ENCODE measurements around the gene FCMR. TPM values are rescaled to one million over a fixed set of nuclear protein-coding genes. Genes with fewer than 3 reads are reported as not detected.
A peak's percentile ranks its signal among the peaks of the same experiment; 100 is the strongest.

FCMR gene
- total and polyA plus RNA-seq, 10 of the 15 experiments (the other 5 are each of a cell fraction or from before 2014, with no cell fraction given), result 79.7 to 245 (median 123) TPM

DNA sequence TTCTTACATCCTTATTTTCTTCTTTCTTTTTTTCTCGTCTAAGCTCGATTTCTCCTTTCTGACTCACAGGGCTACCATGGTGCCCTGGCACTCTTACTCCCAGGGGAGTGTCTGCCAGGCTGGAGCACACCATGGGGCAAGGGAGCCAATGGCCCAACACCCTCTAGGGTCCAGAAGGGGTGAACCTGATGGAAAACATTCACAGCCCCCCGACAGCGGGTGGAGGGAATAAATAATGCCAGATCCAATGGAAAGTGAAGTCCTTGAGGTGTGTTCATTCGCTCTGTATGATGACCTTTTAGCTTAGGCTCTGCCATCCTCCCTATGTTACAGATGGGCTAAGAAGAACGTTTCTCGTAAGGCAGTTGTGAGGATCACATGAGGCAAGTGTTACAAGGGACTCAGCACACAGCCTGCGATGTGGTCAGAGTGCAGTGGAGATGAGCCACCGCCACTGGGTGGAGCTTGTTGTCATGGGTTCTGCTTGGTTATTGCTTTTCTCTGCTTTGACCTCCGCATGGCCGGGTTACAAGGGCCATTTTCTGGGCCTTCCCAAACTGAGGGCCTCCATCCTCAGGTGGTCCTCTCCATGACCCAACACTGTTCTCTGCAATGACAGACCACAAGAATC lies 3.5 kb upstream of the FCMR start:
- BruUV-seq (replicated peaks), result no TSS peak
- Histone ChIP-seq H3K4me3 (no peak overlapping the region; the same call in 1 of the 2 replicates), H3K4me1 (ENCODE audit: control insufficient read depth, insufficient read depth, low read length) (peaks cover 51% of the 10 kb centered on the region), H3K4me2 (ENCODE audit: control insufficient read depth, insufficient read depth) (peak overlapping the region; percentile 95), H3K36me3 (ENCODE audit: control insufficient read depth in 2 of 2, insufficient read depth in 2 of 2, low read length in 1 of 2) (no peaks in the 10 kb centered on the region), H3K79me2 (ENCODE audit: control insufficient read depth, insufficient read depth, low read length) (peaks cover 42% of the 10 kb centered on the region), H3K27me3 (replicated peaks in 1 of 2; ENCODE audit: control insufficient read depth in 2 of 2, insufficient read depth in 2 of 2, low read length in 1 of 2) (no peaks in the 10 kb centered on the region), H3K9ac (ENCODE audit: control insufficient read depth, insufficient read depth, low read length) (peak overlapping the region; percentile 94), H2AFZ (ENCODE audit: control insufficient read depth, low read depth, low read length) (no peak overlapping the region; the same call in 1 of the 2 replicates), H4K20me1 (ENCODE audit: control insufficient read depth, insufficient read depth) (no peaks in the 10 kb centered on the region), H3K9me3 (replicated peaks; ENCODE audit: control insufficient read depth, insufficient read depth, low read length) (no peaks in the 10 kb centered on the region), H3K27ac (ENCODE audit: control insufficient read depth, insufficient read depth) (peak overlapping the region; percentile 99)
- ChIA-PET RAD21 (ENCODE audit: unreplicated experiment) (interaction anchor here (0.7 to 13.5 kb wide), 10 partner anchors 8 to 185 kb away, joined by 3 to 371 read pairs (median 6); partner anchors contain the start of genes FCMR, IL10 and IL19), SMC1A (ENCODE audit: uncharacterized antibody, unreplicated experiment) (interaction anchor here (0.6 to 4.3 kb wide), 22 partner anchors 9 to 262 kb away, joined by 3 to 41 read pairs (median 4); partner anchors contain the start of genes IL19 and PFKFB2), POLR2A (interaction anchor here (0.7 to 13.3 kb wide), 8 partner anchors 8 to 159 kb away, joined by 3 to 222 read pairs (median 6); partner anchors contain the start of genes FCMR and IL19), CTCF (interaction anchor here (0.6 to 13.5 kb wide), 14 partner anchors 8 to 116 kb away, joined by 3 to 643 read pairs (median 6); partner anchors contain the start of gene FCMR)
- in situ Hi-C loops (cut with MboI), result loop anchor here (10.0 kb wide), 1 partner anchor 410 kb away; no protein-coding TSS in a partner anchor
- intact Hi-C loops (cut with micrococcal nuclease; ENCODE audit: unreplicated experiment), result loop anchor here (2.0 kb wide), 1 partner anchor 46 kb away; the partner anchor contains the start of gene FCAMR
- ATAC-seq (peak; percentile 72), DNase-seq (ENCODE audit: low read depth, low spot score) (peak; percentile 91), FAIRE-seq (no peak)
- WGBS (ENCODE audit: insufficient coverage, insufficient replicate concordance, low lambda C conversion rate, missing lambda C conversion rate), result 3% methylated on average over 11 of the region's 11 CpGs
- TF ChIP-seq GABPA (IDR thresholded peaks at IDR 0.05; ENCODE audit: low read depth), result no peak
- TF ChIP-seq ZNF24 (IDR thresholded peaks at IDR 0.05), result no peak
- no peak; the same call in none of the 2 replicates for TF ChIP-seq POLR2AphosphoS2 (IDR thresholded peaks at IDR 0.05; ENCODE audit: low read depth, low read length)
- no peak; the same call in none of the 2 replicates for TF ChIP-seq FOXK2 (IDR thresholded peaks at IDR 0.05)
- TF ChIP-seq SMC3 (IDR thresholded peaks at IDR 0.05; ENCODE audit: borderline replicate concordance, low read length), result peak; percentile 67; the same call in 1 of the 2 replicates
- peak; percentile 11; the same call in 1 of the 2 replicates for TF ChIP-seq MYB (IDR thresholded peaks at IDR 0.05; ENCODE audit: borderline replicate concordance, low read depth, low read length)
- no peak for TF ChIP-seq SIX5 (IDR thresholded peaks at IDR 0.05; ENCODE audit: low read depth, low read length, severe bottlenecking)
- TF ChIP-seq MTA3 (IDR thresholded peaks at IDR 0.05; ENCODE audit: borderline replicate concordance, low read length), result no peak
- no peak; the same call in 1 of the 2 replicates for TF ChIP-seq ESRRA (IDR thresholded peaks at IDR 0.05; ENCODE audit: low read length)
- TF ChIP-seq CHD4 (IDR thresholded peaks at IDR 0.05), result no peak
- no peak for TF ChIP-seq LARP7 (IDR thresholded peaks at IDR 0.05)
- TF ChIP-seq FOXM1 (IDR thresholded peaks at IDR 0.05; ENCODE audit: low read depth, low read length), result no peak
- TF ChIP-seq ZNF207 (IDR thresholded peaks at IDR 0.05; ENCODE audit: borderline replicate concordance), result 0 out of 2 replicates have a peak, but pooled peaks have one; percentile 45
- TF ChIP-seq, protein P1, sequence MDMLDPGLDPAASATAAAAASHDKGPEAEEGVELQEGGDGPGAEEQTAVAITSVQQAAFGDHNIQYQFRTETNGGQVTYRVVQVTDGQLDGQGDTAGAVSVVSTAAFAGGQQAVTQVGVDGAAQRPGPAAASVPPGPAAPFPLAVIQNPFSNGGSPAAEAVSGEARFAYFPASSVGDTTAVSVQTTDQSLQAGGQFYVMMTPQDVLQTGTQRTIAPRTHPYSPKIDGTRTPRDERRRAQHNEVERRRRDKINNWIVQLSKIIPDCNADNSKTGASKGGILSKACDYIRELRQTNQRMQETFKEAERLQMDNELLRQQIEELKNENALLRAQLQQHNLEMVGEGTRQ (IDR thresholded peaks at IDR 0.05; ENCODE audit: borderline replicate concordance, low read depth, low read length), result peak; percentile 55; the same call in 1 of the 2 replicates
- TF ChIP-seq BACH1 (IDR thresholded peaks at IDR 0.05; ENCODE audit: borderline replicate concordance), result peak; percentile 54; the same call in 1 of the 2 replicates
- TF ChIP-seq ZNF274 (IDR thresholded peaks at IDR 0.05; ENCODE audit: insufficient read depth, insufficient read length), result no peak
- no peak; the same call in 1 of the 2 replicates for TF ChIP-seq RBBP5 (conservative IDR thresholded peaks at IDR 0.05)
- TF ChIP-seq RFX5 (IDR thresholded peaks at IDR 0.05; ENCODE audit: low read depth, low read length), result no peak
- no peak for TF ChIP-seq ZZZ3 (IDR thresholded peaks at IDR 0.05; ENCODE audit: control insufficient read depth, insufficient read length, low read depth)
- no peak for TF ChIP-seq ZNF622 (IDR thresholded peaks at IDR 0.05)
- TF ChIP-seq SPI1 (IDR thresholded peaks at IDR 0.05; ENCODE audit: borderline replicate concordance, insufficient read depth, low read depth, low read length), result no peak
- no peak for TF ChIP-seq ZNF384 (IDR thresholded peaks at IDR 0.05; ENCODE audit: borderline replicate concordance, low read depth, low read length)
- no peak; the same call in 1 of the 2 replicates for TF ChIP-seq RCOR1 (conservative IDR thresholded peaks at IDR 0.05; ENCODE audit: low read depth, low read length)
- no peak for TF ChIP-seq NRF1 (conservative IDR thresholded peaks at IDR 0.05; ENCODE audit: low read depth, low read length)

Data from GM12878 (cell line).